HepG2 (cell line): ENCODE data around the gene XXYLT1. TPM values are rescaled to one million over a fixed set of nuclear protein-coding genes. Genes with fewer than 3 reads are reported as not detected.
A peak's percentile ranks its signal among the peaks of the same experiment; 100 is the strongest.

Experiments
- ATAC-seq: fragments of 200-7000 bp; cut with Tn5 transposase; 3 replicates; pipeline ENCODE4 v1.9.1; 2020; ENCODE audit warnings: mild to moderate bottlenecking, moderate library complexity
- BruUV-seq: library from RNA; stranded (reverse); fragments of 400-500 nt; replicated peaks from 2 replicates; lab custom pipeline; 2021; lab: Mats Ljungman, UMichigan
- CTCF ChIA-PET: fragments of 300-600 bp; formaldehyde crosslinking; extraction: SDS; loops from one replicate; lab custom pipeline; 2021; ENCODE audit warnings: low total read pairs, inconsistent platforms, low intra/inter-chr PET ratio; lab: Yijun Ruan, JAX
- POLR2A ChIA-PET: fragments of 350-600 bp; sonication (Branson Sonifier 250); formaldehyde crosslinking; loops from one replicate; lab custom pipeline; 2020; ENCODE audit warnings: antibody characterized with exemption, inconsistent platforms; lab: Yijun Ruan, JAX
- DNase-seq: peaks from one replicate; pipeline ENCODE4 v3.0.0-alpha.2; 2015; ENCODE audit warnings: low spot score
- FAIRE-seq: peaks from 3 replicates; lab custom pipeline; 2011; peaks lifted over from hg19 to GRCh38; lab: Jason Lieb, UNC
- H2AFZ ChIP-seq: one replicate; pipeline ENCODE4 v1.6.1; 2011; ENCODE audit warnings: low read length, inconsistent platforms
- H3K27ac ChIP-seq: fragments of 300-600 bp; 3 replicates; pipeline ENCODE4 v1.8.0; 2011; ENCODE audit warnings: mixed run types, mild to moderate bottlenecking, mixed read lengths, low read length, inconsistent platforms; ENCODE audit not compliant: insufficient read depth; ENCODE audit errors: extremely low read length
- H3K27me3 ChIP-seq, 2 experiments: fragments of 200-600 bp in 1 of 2; 2 replicates in 1 of 2; 3 replicates in 1 of 2; pipeline versions ENCODE4 v1.6.0 to v1.8.0; 2011; ENCODE audit warnings: low read length in 2 of 2, mild to moderate bottlenecking in 2 of 2, moderate library complexity in 2 of 2, inconsistent platforms in 1 of 2; ENCODE audit not compliant: insufficient read depth in 2 of 2, control insufficient read depth in 1 of 2
- H3K36me3 ChIP-seq, 2 experiments: fragments of 200-600 bp in 1 of 2; replicated peaks in 1 of 2; 2 replicates in 1 of 2; 3 replicates in 1 of 2; pipeline versions ENCODE4 v1.5.1 to v1.8.0; 2011; ENCODE audit warnings: low read length in 2 of 2, inconsistent platforms in 1 of 2; ENCODE audit not compliant: insufficient read depth in 2 of 2, control insufficient read depth in 1 of 2
- H3K4me1 ChIP-seq: 2 replicates; pipeline ENCODE4 v1.5.1; 2012; ENCODE audit warnings: low read length, inconsistent platforms; ENCODE audit not compliant: insufficient read depth
- H3K4me2 ChIP-seq: 2 replicates; pipeline ENCODE4 v1.6.0; 2011; ENCODE audit warnings: low read depth, low read length, inconsistent platforms
- H3K4me3 ChIP-seq, 3 experiments: fragments of 200-600 bp in 1 of 3; sonication (generic), shearing (Covaris generic) in 1 of 3; replicated peaks in 1 of 3; 2 replicates each; pipeline ENCODE4 v1.5.1; 2011 to 2016; ENCODE audit warnings: low read length in 3 of 3, inconsistent platforms in 2 of 3, low read depth in 2 of 3, mild to moderate bottlenecking in 2 of 3, control low read depth in 1 of 3, mixed read lengths in 1 of 3; ENCODE audit not compliant: insufficient read depth in 1 of 3
- H3K79me2 ChIP-seq: one replicate; pipeline ENCODE4 v1.6.1; 2011; ENCODE audit warnings: low read length, inconsistent platforms; ENCODE audit not compliant: insufficient read depth
- H3K9ac ChIP-seq: 2 replicates; pipeline ENCODE4 v1.6.0; 2011; ENCODE audit warnings: mild to moderate bottlenecking, low read depth, low read length, inconsistent platforms; ENCODE audit not compliant: insufficient read depth
- H3K9me3 ChIP-seq: 2 replicates; pipeline ENCODE4 v1.5.1; 2012; ENCODE audit warnings: mild to moderate bottlenecking, low read length
- H4K20me1 ChIP-seq: 2 replicates; pipeline ENCODE4 v1.6.0; 2011; ENCODE audit warnings: inconsistent platforms, mild to moderate bottlenecking, low read length, moderate library complexity; ENCODE audit not compliant: insufficient read depth
- BRCA1 ChIP-seq: sonication (generic); formaldehyde crosslinking; IDR thresholded peaks from 2 replicates; pipeline ENCODE4 v1.4.0; 2020; ENCODE audit warnings: missing genetic modification reagents
- EED ChIP-seq: sonication (generic); formaldehyde crosslinking; IDR thresholded peaks from 2 replicates; pipeline ENCODE4 v1.5.0; 2020; ENCODE audit warnings: mild to moderate bottlenecking, missing genetic modification reagents
- HOXA9 ChIP-seq: sonication (generic); formaldehyde crosslinking; IDR thresholded peaks from 2 replicates; pipeline ENCODE4 v1.8.1; 2022; ENCODE audit warnings: missing genetic modification reagents, mild to moderate bottlenecking, moderate library complexity, borderline replicate concordance
- JDP2 ChIP-seq: sonication (generic); formaldehyde crosslinking; IDR thresholded peaks from 2 replicates; pipeline ENCODE4 v1.8.1; 2022; ENCODE audit warnings: missing genetic modification reagents, borderline replicate concordance
- KDM5A ChIP-seq: fragments of 200-600 bp; sonication (generic); IDR thresholded peaks from 2 replicates; pipeline ENCODE4 v1.7.0; 2018; ENCODE audit warnings: antibody characterized with exemption, mild to moderate bottlenecking, low read length, borderline replicate concordance
- MAFF ChIP-seq: IDR thresholded peaks from 2 replicates; pipeline ENCODE4 v1.6.1; 2011; ENCODE audit warnings: low read depth, low read length, improper control_type of control experiment
- MAFK ChIP-seq, 2 experiments: IDR thresholded peaks in 1 of 2; conservative IDR thresholded peaks in 1 of 2; 2 replicates each; pipeline ENCODE4 v1.6.1; 2011; ENCODE audit warnings: improper control_type of control experiment in 2 of 2, low read length in 2 of 2
- NFE2 ChIP-seq: sonication (generic); formaldehyde crosslinking; IDR thresholded peaks from 2 replicates; pipeline ENCODE4 v1.4.0; 2020; ENCODE audit warnings: missing genetic modification reagents
- RAD51 ChIP-seq: fragments of 450-650 bp; IDR thresholded peaks from 2 replicates; pipeline ENCODE4 v1.6.1; 2016; ENCODE audit warnings: borderline replicate concordance
- RBM22 ChIP-seq: fragments of 200-400 bp; formaldehyde crosslinking; optimal IDR thresholded peaks from 2 replicates; pipeline ENCODE3; 2017; ENCODE audit warnings: mild to moderate bottlenecking, low read length, moderate library complexity
- SIN3B ChIP-seq: fragments of 150-350 bp; IDR thresholded peaks from 2 replicates; pipeline ENCODE4 v1.6.1; 2014; ENCODE audit warnings: low read length
- THYN1 ChIP-seq: sonication (generic); formaldehyde crosslinking; IDR thresholded peaks from 2 replicates; pipeline ENCODE4 v1.8.1; 2023; ENCODE audit warnings: low read depth, mild to moderate bottlenecking, moderate library complexity, missing genetic modification reagents, borderline replicate concordance
- TOE1 ChIP-seq: sonication (generic); formaldehyde crosslinking; IDR thresholded peaks from 2 replicates; pipeline ENCODE4 v1.4.0; 2020; ENCODE audit warnings: mild to moderate bottlenecking, missing genetic modification reagents
- ZNF746 ChIP-seq: sonication (generic); formaldehyde crosslinking; IDR thresholded peaks from 2 replicates; pipeline ENCODE4 v1.8.0; 2022; ENCODE audit warnings: mild to moderate bottlenecking, missing genetic modification reagents
- WGBS: methylation state at CpG from one replicate; pipeline ENCODE4 v1.1.6; 2017; ENCODE audit warnings: low lambda C conversion rate; 5-methylcytosine and 5-hydroxymethylcytosine counted together
- in situ Hi-C: cut with HindIII; loops from 2 replicates; pipeline ENCODE4 v1.10.0; 2017; ENCODE audit warnings: low pct_unique_long_range_greater_than_20kb; ENCODE audit not compliant: extremely low pct_ligation_motif_present
- intact Hi-C: fragments of 100-400 bp; cut with micrococcal nuclease; formaldehyde crosslinking; loops from one replicate; pipeline ENCODE4 v1.10.0; 2022; ENCODE audit not compliant: unreplicated experiment
- polyA plus RNA-seq, 8 experiments: library from polyadenylated mRNA; depleted of rRNA in 3 of 8; stranded (reverse) in 7 of 8; unstranded in 1 of 8; fragments of >200 nt; fragmentation: Illumina TruSeq in 4 of 8; extraction: Trizol in 4 of 8; gene quantifications; 2 replicates each; pipeline versions ENCODE4 v1.2.1 to v1.2.3, GENCODE V29; 2011 to 2016; ENCODE audit warnings: low read depth in 4 of 8, missing spikeins in 1 of 8, mixed read lengths in 1 of 8; ENCODE audit not compliant: insufficient read depth in 1 of 8
- total RNA-seq, 5 experiments: library from RNA; depleted of rRNA; stranded (reverse); fragments of >200 nt; fragmentation: Illumina TruSeq; extraction: Trizol; gene quantifications; 2 replicates each; pipeline ENCODE4 v1.2.3, GENCODE V29; 2016; ENCODE audit warnings: low read depth in 1 of 5
- TF ChIP-seq, protein P1 (sequence below): sonication (generic); formaldehyde crosslinking; IDR thresholded peaks from 2 replicates; pipeline ENCODE4 v1.4.0; 2020; ENCODE audit warnings: missing genetic modification reagents, borderline replicate concordance
- TF ChIP-seq, protein P2 (sequence below): sonication (generic); formaldehyde crosslinking; IDR thresholded peaks from 2 replicates; pipeline ENCODE4 v1.4.0; 2020; ENCODE audit warnings: missing genetic modification reagents

The XXYLT1 gene
- total and polyA plus RNA-seq, 2 of the 13 experiments (the other 11 are each of a cell fraction or from before 2014, with no cell fraction given): 17.7 to 19.0 TPM

DNA sequence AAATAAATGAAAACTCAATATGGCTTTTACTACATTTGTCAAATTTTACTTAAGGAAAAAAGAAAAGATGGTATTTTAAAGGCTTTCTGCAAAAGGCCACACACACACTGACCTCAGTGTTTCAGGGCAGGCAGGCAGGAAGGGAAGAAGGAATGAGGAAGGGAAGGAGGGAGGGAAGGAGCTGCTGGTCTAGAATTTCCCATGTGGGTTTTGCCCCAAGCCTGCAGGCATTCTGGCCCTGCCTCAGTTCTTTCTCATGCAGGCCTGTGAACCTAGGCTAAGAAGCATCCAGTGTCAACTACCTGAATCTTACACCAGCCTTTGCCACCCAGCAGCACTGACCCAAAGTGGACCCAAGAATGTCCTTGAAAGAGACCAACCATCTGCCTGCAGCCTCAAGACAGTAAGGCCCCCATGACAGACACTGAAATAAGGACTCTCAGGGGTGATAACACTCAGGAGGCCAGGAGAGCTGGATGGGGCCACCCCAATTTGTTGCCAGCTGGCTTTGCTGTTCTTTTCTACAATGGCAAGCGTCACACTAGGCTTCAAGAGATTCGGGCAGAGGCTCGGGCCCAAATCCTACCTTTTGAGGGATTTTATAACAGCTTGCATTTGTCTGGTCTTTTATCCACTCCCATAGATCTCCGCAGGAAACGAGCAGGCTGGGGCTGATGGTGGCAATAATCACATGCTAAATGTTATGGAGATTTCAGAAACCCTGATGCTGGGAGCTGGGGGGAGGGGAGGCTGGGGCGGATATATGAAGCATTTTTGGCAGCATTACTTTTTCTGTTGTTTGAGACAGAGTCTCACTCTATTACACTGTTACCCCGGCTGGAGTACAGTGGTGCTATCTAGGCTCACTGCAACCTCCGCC lies 51.4 kb downstream of the XXYLT1 start:
- WGBS: 93% methylated on average over 8 of the region's 8 CpGs
- POLR2A ChIA-PET: no interaction called here
- no peak for DNase-seq
- Histone ChIP-seq H3K9ac (no peak overlapping the region), H2AFZ (no peak overlapping the region), H4K20me1 (no peaks in the 10 kb centered on the region), H3K4me2 (no peak overlapping the region), H3K36me3 (no peaks in the 10 kb centered on the region; a peak in 1 of 5 replicates), H3K4me3 (no peak overlapping the region), H3K27me3 (no peaks in the 10 kb centered on the region), H3K9me3 (no peaks in the 10 kb centered on the region), H3K4me1 (peaks cover 18% of the 10 kb centered on the region), H3K79me2 (no peaks in the 10 kb centered on the region), H3K27ac (peak overlapping the region; percentile 27)
- no peak for FAIRE-seq
- intact Hi-C loops: no loop called here
- no TSS peak for BruUV-seq
- in situ Hi-C loops: no loop called here
- CTCF ChIA-PET: no interaction called here
- ATAC-seq: no peak
- TF ChIP-seq BRCA1 (no peak), RBM22 (no peak), NFE2 (CRISPR knock-in tag) (no peak), THYN1 (CRISPR knock-in tag) (no peak), MAFK (conservative IDR thresholded peaks at IDR 0.05 in 1 of 2, IDR thresholded peaks at IDR 0.05 in 1 of 2; ENCODE audit: low read length in 2 of 2) (no peak), TOE1 (CRISPR knock-in tag) (no peak), SIN3B (no peak), HOXA9 (CRISPR knock-in tag) (no peak), ZNF746 (no peak), RAD51 (no peak), KDM5A (no peak), JDP2 (CRISPR knock-in tag) (no peak), MAFF (no peak), EED (no peak)
- TF ChIP-seq, protein P1, sequence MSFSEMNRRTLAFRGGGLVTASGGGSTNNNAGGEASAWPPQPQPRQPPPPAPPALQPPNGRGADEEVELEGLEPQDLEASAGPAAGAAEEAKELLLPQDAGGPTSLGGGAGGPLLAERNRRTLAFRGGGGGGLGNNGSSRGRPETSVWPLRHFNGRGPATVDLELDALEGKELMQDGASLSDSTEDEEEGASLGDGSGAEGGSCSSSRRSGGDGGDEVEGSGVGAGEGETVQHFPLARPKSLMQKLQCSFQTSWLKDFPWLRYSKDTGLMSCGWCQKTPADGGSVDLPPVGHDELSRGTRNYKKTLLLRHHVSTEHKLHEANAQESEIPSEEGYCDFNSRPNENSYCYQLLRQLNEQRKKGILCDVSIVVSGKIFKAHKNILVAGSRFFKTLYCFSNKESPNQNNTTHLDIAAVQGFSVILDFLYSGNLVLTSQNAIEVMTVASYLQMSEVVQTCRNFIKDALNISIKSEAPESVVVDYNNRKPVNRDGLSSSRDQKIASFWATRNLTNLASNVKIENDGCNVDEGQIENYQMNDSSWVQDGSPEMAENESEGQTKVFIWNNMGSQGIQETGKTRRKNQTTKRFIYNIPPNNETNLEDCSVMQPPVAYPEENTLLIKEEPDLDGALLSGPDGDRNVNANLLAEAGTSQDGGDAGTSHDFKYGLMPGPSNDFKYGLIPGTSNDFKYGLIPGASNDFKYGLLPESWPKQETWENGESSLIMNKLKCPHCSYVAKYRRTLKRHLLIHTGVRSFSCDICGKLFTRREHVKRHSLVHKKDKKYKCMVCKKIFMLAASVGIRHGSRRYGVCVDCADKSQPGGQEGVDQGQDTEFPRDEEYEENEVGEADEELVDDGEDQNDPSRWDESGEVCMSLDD (CRISPR knock-in tag): no peak
- TF ChIP-seq, protein P2, sequence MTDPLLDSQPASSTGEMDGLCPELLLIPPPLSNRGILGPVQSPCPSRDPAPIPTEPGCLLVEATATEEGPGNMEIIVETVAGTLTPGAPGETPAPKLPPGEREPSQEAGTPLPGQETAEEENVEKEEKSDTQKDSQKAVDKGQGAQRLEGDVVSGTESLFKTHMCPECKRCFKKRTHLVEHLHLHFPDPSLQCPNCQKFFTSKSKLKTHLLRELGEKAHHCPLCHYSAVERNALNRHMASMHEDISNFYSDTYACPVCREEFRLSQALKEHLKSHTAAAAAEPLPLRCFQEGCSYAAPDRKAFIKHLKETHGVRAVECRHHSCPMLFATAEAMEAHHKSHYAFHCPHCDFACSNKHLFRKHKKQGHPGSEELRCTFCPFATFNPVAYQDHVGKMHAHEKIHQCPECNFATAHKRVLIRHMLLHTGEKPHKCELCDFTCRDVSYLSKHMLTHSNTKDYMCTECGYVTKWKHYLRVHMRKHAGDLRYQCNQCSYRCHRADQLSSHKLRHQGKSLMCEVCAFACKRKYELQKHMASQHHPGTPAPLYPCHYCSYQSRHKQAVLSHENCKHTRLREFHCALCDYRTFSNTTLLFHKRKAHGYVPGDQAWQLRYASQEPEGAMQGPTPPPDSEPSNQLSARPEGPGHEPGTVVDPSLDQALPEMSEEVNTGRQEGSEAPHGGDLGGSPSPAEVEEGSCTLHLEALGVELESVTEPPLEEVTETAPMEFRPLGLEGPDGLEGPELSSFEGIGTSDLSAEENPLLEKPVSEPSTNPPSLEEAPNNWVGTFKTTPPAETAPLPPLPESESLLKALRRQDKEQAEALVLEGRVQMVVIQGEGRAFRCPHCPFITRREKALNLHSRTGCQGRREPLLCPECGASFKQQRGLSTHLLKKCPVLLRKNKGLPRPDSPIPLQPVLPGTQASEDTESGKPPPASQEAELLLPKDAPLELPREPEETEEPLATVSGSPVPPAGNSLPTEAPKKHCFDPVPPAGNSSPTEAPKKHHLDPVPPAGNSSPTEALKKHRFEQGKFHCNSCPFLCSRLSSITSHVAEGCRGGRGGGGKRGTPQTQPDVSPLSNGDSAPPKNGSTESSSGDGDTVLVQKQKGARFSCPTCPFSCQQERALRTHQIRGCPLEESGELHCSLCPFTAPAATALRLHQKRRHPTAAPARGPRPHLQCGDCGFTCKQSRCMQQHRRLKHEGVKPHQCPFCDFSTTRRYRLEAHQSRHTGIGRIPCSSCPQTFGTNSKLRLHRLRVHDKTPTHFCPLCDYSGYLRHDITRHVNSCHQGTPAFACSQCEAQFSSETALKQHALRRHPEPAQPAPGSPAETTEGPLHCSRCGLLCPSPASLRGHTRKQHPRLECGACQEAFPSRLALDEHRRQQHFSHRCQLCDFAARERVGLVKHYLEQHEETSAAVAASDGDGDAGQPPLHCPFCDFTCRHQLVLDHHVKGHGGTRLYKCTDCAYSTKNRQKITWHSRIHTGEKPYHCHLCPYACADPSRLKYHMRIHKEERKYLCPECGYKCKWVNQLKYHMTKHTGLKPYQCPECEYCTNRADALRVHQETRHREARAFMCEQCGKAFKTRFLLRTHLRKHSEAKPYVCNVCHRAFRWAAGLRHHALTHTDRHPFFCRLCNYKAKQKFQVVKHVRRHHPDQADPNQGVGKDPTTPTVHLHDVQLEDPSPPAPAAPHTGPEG (CRISPR knock-in tag): no peak
